ENCODE data around the gene MYO18A.

The MYO18A gene

GRCh38 chr17:29062215-29062614 lies 118.0 kb downstream of the MYO18A start:
- in situ Hi-C loops (cut with HindIII; ENCODE audit: low pct_ligation_motif_present, low sequenced_read_pairs) = no loop called here
- no peaks in the 10 kb centered on the region for H3K36me3 ChIP-seq (replicated peaks)
- H3K27me3 ChIP-seq (replicated peaks) = no peaks in the 10 kb centered on the region
- no peak overlapping the region for H3K4me3 ChIP-seq (ENCODE audit: low read depth, low read length)
- TF ChIP-seq, protein P1, sequence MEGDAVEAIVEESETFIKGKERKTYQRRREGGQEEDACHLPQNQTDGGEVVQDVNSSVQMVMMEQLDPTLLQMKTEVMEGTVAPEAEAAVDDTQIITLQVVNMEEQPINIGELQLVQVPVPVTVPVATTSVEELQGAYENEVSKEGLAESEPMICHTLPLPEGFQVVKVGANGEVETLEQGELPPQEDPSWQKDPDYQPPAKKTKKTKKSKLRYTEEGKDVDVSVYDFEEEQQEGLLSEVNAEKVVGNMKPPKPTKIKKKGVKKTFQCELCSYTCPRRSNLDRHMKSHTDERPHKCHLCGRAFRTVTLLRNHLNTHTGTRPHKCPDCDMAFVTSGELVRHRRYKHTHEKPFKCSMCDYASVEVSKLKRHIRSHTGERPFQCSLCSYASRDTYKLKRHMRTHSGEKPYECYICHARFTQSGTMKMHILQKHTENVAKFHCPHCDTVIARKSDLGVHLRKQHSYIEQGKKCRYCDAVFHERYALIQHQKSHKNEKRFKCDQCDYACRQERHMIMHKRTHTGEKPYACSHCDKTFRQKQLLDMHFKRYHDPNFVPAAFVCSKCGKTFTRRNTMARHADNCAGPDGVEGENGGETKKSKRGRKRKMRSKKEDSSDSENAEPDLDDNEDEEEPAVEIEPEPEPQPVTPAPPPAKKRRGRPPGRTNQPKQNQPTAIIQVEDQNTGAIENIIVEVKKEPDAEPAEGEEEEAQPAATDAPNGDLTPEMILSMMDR (IDR thresholded peaks at IDR 0.05; ENCODE audit: low read depth, low read length, missing control alignments) = no peak
- H3K27ac ChIP-seq = no peak overlapping the region
- DNase-seq = no peak

DNA sequence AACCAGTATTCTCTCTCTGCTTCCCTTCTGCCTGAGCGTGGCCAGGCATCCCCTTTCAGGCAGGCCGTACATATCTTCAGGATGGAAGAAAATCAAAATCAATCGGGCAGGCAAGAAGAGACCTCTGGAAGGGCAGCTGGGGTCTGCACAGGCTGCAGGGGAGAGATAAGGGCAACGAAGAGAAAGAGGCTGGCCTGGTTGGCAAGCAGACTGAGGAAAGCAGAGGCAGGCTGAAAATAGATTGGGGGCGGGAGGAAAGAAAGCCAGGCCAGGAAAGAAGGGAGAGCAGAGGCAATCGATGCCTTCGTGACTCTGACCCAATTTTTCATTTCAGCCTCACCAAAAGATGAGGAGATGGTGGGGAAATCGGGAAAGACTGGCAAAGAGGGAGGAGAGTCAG lies 119.2 kb downstream of the MYO18A start:
- in situ Hi-C loops (cut with HindIII; ENCODE audit: low pct_ligation_motif_present, low sequenced_read_pairs) = no loop called here
- TF ChIP-seq, protein P1 (IDR thresholded peaks at IDR 0.05; ENCODE audit: low read depth, low read length, missing control alignments) = no peak
- H3K27ac ChIP-seq = no peak overlapping the region
- H3K4me3 ChIP-seq (ENCODE audit: low read depth, low read length) = no peak overlapping the region
- H3K27me3 ChIP-seq (replicated peaks) = no peaks in the 10 kb centered on the region
- DNase-seq = no peak
- no peaks in the 10 kb centered on the region for H3K36me3 ChIP-seq (replicated peaks)

GRCh38 chr17:29060475-29060874 lies 119.7 kb downstream of the MYO18A start:
- Histone ChIP-seq H3K36me3 (replicated peaks) (no peaks in the 10 kb centered on the region), H3K27ac (no peak overlapping the region), H3K4me3 (ENCODE audit: low read depth, low read length) (no peak overlapping the region), H3K27me3 (replicated peaks) (peaks cover 4% of the 10 kb centered on the region)
- TF ChIP-seq, protein P1 (IDR thresholded peaks at IDR 0.05; ENCODE audit: low read depth, low read length, missing control alignments) = no peak
- in situ Hi-C loops (cut with HindIII; ENCODE audit: low pct_ligation_motif_present, low sequenced_read_pairs) = no loop called here
- no peak for DNase-seq

DNA sequence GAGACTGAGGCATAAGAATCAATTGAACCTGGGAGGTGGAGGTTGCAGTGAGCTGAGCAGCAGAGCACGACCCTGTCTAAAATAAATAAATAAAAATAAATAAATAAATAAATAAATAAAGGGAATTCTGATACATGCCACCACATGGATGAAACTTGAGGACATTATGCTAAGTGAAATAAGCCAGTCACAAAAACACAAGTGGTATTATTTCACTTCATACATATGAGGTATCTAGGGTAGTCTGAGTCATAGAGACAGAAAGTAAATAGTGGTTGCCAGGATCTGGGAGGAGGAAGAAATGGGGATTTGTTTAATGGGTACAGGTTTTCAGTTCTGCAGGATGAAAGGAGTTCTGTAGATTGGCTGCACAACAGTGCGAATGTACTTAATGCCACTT lies 120.9 kb downstream of the MYO18A start:
- DNase-seq = peak; percentile 16
- in situ Hi-C loops (cut with HindIII; ENCODE audit: low pct_ligation_motif_present, low sequenced_read_pairs) = no loop called here

GRCh38 chr17:29058391-29058790 lies 121.8 kb downstream of the MYO18A start:
- no peak overlapping the region for H3K4me3 ChIP-seq (ENCODE audit: low read depth, low read length)
- no peaks in the 10 kb centered on the region for H3K36me3 ChIP-seq (replicated peaks)
- DNase-seq = no peak
- in situ Hi-C loops (cut with HindIII; ENCODE audit: low pct_ligation_motif_present, low sequenced_read_pairs) = no loop called here
- TF ChIP-seq, protein P1 (IDR thresholded peaks at IDR 0.05; ENCODE audit: low read depth, low read length, missing control alignments) = no peak
- no peak overlapping the region for H3K27ac ChIP-seq
- peaks cover 4% of the 10 kb centered on the region for H3K27me3 ChIP-seq (replicated peaks)

More for the DNA sequence above, 120.9 kb downstream of the MYO18A start:
- Histone ChIP-seq H3K36me3 (replicated peaks) (no peaks in the 10 kb centered on the region), H3K4me3 (ENCODE audit: low read depth, low read length) (no peak overlapping the region), H3K27ac (no peak overlapping the region), H3K27me3 (replicated peaks) (peaks cover 4% of the 10 kb centered on the region)
- TF ChIP-seq, protein P1 (IDR thresholded peaks at IDR 0.05; ENCODE audit: low read depth, low read length, missing control alignments) = no peak

- H3K27me3 ChIP-seq (replicated peaks) = peaks cover 4% of the 10 kb centered on the region
- no peaks in the 10 kb centered on the region for H3K36me3 ChIP-seq (replicated peaks)
- H3K4me3 ChIP-seq (ENCODE audit: low read depth, low read length) = no peak overlapping the region
- H3K27ac ChIP-seq = no peak overlapping the region
- in situ Hi-C loops (cut with HindIII; ENCODE audit: low pct_ligation_motif_present, low sequenced_read_pairs) = no loop called here
- no peak for DNase-seq
- TF ChIP-seq, protein P1 (IDR thresholded peaks at IDR 0.05; ENCODE audit: low read depth, low read length, missing control alignments) = no peak
These were observed 122.8 kb downstream of the MYO18A start for GRCh38 chr17:29057361-29057760.
